22Rv1 (cell line): ENCODE data around the gene MBOAT2.
"Not testable (repeated sequence)": the region's sequence is repeated elsewhere in the genome, so short reads cannot be mapped to it uniquely, and the experiment has no call there.

Source experiments
- H3K27ac ChIP-seq: fragments of 450-650 bp; 2 replicates; pipeline ENCODE4 v1.5.1; 2017
- CTCF ChIP-seq: fragments of 450-650 bp; IDR thresholded peaks from 2 replicates; pipeline ENCODE4 v1.5.1; 2017; ENCODE audit warnings: mild to moderate bottlenecking
- ZFX ChIP-seq: fragments of 450-650 bp; IDR thresholded peaks from 2 replicates; pipeline ENCODE4 v1.6.1; 2017; ENCODE audit warnings: antibody characterized with exemption, borderline replicate concordance

MBOAT2 gene

DNA sequence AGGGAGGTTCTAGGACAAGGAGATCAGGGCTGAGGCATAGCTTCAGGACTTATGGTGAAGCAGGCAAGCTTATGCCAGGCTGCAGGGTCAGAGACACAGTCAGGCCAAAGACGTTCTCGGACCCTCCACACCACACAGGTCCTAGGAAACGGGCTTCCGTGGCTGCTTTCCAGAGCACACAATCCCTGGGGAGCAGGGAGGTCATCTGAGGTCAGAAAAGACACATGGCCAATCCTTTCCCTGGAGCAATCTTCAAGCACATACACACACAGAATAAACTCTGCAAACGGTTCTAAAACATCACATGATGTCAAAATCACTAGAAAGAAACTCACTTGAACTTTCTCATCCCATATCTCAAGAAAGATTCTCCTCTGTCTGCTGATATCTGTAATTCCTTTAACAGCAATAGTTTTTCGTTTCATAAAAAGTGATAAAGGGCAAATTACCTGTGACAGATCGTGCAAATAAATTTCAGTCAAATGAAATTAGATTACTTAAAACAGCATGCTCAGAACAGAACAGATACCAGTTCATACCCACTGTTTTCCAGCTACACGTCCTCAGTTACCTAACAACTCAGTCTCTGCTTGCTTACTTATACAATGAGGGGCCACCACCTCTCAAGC, 63.9 kb downstream of the MBOAT2 start:
- no peak for TF ChIP-seq ZFX
- TF ChIP-seq CTCF, result no peak
- H3K27ac ChIP-seq, result no peak overlapping the region

DNA sequence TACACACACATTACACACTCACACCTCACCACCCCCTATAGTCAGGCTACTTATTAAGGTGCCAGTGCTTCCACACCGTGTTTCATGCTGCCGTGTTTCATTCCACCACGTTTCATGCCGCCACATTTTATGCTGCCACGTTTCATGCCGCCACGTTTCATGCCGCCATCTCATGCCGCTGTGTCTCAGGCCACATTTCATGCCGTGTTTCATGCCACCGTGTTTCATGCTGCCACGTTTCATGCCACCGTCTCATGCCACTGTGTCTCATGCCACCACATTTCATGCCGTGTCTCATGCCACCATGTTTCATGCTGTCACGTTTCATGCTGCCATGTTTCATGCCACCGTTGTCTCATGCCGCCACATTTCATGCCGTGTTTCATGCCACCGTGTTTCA, 65.1 kb downstream of the MBOAT2 start:
- H3K27ac ChIP-seq, result no peak overlapping the region
- no peak for TF ChIP-seq ZFX
- TF ChIP-seq CTCF, result no peak

GRCh38 chr2:8935982-8936381, 67.5 kb downstream of the MBOAT2 start:
- TF ChIP-seq CTCF (no peak), ZFX (no peak)
- no peak overlapping the region for H3K27ac ChIP-seq

GRCh38 chr2:8934338-8934737, 69.1 kb downstream of the MBOAT2 start:
- H3K27ac ChIP-seq, result no peak overlapping the region
- TF ChIP-seq ZFX (no peak), CTCF (no peak)

DNA sequence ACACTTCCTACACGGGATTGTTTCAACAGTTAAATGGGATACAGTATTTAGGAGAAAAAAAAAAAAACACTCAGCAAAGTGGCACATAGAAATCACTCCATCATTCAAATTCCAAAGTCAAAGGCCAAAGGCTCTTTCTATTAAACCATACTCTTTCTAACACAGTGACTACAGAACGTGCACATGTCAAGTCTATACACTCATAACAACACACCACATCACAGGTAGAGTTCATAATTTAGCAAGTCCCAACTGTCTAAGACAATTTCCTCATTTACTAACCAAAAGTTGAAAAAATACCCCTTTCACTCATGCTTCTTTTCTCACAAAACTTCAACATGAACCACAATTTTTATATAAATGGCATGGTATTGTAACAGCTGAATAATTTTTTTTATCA, 70.8 kb downstream of the MBOAT2 start:
- no peak for TF ChIP-seq CTCF
- TF ChIP-seq ZFX, result no peak
- no peak overlapping the region for H3K27ac ChIP-seq

DNA sequence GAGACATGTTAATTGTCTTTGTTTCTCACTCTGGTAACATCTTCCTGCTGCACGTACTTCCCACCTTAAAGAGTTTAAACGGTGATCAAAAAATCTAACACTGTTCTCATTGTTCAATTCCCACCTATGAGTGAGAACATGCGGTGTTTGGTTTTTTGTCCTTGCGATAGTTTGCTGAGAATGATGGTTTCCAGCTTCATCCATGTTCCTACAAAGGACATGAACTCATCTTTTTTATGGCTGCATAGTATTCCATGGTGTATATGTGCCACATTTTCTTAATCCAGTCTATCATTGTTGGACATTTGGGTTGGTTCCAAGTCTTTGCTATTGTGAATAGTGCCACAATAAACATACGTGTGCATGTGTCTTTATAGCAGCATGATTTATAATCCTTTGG, 73.3 kb downstream of the MBOAT2 start:
- not testable (repeated sequence) for H3K27ac ChIP-seq

DNA sequence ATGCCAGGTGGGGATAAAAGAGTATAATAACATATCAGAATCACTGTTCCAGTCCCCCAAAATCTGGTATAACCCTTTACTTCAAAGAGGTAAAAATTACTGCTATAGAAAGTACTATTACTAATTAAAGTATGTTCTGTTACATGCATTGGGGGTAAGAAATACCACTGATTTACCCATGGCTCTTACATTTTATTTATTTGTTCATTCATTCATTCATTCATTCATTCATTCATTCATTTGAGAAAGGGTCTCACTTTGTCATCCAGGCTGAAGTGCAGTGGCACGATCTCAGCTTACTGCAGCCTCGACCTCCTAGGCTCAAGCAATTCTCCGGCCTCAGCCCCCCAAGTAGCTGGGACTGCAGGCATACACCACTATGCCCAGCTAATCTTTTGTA, 74.4 kb downstream of the MBOAT2 start:
- TF ChIP-seq ZFX, result no peak
- TF ChIP-seq CTCF, result no peak
- H3K27ac ChIP-seq, result no peak overlapping the region
